RPMI8226 (cell line): Measurements from ENCODE around the gene MAPK8IP1.

ENCODE experiments used
- DNase-seq: peaks from one replicate; pipeline ENCODE4 v3.0.0-alpha.2; 2015

Gene MAPK8IP1

DNA sequence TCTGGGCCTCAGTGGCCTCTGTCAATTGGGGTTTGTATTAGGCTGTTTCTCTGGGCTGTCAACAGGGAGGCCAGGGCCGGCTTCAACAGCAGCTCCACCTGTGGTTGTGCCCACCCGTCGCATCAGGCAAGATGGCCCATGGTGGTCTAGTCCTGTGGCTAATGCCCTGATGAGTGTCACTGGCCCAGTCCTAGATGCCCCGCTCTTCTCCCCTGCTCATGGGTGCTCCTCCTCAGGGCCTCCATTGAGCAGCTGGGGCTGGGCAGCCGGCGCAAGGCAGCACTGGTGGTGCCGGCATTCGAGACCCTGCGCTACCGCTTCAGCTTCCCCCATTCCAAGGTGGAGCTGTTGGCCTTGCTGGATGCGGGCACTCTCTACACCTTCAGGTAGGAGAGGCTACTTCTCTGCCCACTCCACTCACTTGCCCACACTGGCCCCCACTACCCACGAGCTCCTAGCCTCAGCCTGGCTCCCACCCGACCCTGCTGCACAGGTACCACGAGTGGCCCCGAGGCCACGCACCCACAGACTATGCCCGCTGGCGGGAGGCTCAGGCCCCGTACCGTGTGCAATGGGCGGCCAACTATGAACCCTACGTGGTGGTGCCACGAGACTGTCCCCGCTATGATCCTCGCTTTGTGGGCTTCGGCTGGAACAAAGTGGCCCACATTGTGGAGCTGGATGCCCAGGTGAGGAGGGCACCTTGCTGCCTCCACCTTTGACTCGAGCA is 42.4 kb downstream of the MAPK8IP1 start:
- no peak for DNase-seq

- DNase-seq: no peak
Observed at GRCh38 chr11:45928535-45929215, 43.2 kb downstream of the MAPK8IP1 start.

- no peak for DNase-seq
Observed at GRCh38 chr11:45929486-45930030, 44.1 kb downstream of the MAPK8IP1 start.

- DNase-seq: peak; percentile 91
Observed at GRCh38 chr11:45930031-45930794, 44.8 kb downstream of the MAPK8IP1 start.

- no peak for DNase-seq
Observed at GRCh38 chr11:45930951-45931570, 45.6 kb downstream of the MAPK8IP1 start.

DNA sequence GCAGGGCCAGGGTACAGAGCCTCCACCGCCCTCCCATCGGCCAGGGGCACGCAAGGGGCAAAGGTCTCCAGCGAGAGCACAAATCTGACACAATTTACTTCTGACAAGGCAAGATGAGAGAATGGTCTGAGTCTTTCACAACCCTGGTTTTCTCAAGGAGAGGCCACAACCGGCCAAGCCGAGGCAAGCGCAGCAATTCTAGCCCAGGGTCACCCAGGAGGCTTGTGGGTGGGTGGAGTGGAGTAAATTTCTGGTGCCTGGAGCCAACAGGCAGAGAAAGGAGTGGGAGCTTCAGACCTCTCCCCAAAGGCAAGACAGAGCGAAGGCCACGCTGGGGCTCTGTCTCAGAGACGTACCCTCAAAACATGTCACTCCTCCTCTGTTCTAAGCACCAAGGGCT is 46.3 kb downstream of the MAPK8IP1 start:
- DNase-seq: no peak

- DNase-seq: no peak
Observed at GRCh38 chr11:45932217-45932616, 46.8 kb downstream of the MAPK8IP1 start.

GRCh38 chr11:45933131-45933831 is 47.8 kb downstream of the MAPK8IP1 start:
- no peak for DNase-seq

GRCh38 chr11:45933846-45934579 is 48.6 kb downstream of the MAPK8IP1 start:
- no peak for DNase-seq

DNA sequence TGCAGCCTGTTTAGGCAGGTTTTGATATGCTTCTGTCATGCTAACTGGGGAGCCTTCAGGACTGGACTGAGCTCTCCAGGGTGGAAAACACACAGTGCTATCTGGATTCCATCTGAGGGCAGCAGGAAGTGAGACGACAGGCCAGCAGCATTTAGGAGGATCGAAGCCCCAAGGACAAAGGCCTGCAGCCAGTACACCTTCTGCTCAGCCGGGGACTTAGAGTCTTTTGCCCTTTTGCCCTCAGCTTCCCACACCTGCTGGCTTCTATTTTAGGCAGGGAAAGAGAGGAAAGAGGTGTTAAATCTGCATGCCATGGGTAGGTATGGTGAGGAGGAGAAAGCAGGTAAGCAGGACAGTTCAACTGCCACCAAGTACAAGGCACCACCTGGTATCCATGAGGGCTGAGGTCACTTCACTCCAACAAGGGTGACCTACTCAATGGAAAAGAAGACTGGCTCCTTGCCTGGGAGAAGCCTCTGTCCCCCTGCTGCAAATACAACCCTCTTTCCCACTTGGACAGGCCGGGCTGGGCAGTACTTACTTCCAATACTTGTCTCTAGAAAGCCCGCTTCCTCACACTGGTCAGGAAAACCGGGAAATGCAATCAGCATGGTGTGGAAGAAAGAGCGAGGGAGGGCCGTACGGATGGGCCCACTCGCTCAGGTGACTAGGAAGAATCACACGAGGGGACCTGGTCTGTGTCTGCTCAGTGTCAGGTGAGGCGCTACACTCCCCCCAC is 49.3 kb downstream of the MAPK8IP1 start:
- no peak for DNase-seq

DNA sequence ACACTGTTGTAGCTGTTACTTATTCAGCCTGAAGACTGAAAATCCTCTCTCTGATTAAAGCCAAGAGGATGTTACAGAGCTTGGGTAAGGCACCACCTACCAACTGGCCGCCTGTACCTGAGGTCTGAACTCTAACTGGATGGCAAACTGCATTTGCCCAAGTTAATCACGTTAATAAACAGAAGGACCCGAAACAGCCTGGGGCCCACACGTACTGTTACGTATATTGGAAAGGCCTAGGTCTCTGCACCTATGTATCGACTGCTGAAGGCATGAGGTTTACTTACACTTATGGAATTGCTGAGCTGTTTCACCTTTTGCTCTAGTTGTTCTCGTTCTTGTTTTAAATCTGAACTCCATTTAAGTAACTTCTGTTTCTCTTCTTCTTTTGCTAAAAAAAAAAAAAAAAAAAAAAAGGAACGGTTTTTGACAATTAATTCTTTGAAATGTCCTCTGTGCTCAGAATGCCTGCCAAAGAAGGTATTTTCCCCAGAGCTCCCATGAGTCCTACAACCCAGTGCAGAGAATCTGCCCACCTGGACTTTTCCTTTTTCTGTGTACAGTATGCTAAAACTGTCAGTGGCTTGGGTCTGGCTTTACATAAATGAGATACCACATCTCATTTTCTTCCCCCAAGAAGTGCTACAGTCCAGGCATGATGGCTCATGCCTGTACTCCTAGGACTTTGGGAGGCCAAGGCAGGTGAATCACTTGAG is 50.1 kb downstream of the MAPK8IP1 start:
- no peak for DNase-seq

DNA sequence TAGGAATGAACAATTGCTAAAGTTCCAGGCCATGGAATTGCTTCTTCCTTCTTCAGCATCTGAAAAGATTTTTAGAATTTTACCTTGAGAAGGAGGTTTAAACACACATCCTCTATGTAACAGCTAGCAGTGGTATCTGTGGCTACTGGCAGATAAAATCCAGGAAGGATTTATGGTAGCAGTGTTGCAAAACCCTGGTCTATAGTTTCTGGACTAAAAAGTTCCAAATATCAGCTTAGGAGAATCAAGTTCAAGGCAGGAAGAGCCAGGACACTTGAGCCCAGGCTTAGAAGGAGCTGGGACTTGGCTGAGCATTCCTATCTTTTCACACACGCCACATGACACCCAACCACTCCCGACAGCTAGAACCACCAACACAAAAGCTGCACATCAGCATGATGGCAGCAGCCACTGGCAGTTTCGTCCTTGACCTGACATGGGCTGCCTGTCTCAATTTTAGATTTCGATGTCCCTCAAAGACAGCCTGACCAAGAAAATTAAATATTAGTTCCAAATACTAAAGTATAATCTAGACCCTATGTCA is 51.1 kb downstream of the MAPK8IP1 start:
- no peak for DNase-seq

GRCh38 chr11:45937916-45938315 is 52.5 kb downstream of the MAPK8IP1 start:
- DNase-seq: no peak

DNA sequence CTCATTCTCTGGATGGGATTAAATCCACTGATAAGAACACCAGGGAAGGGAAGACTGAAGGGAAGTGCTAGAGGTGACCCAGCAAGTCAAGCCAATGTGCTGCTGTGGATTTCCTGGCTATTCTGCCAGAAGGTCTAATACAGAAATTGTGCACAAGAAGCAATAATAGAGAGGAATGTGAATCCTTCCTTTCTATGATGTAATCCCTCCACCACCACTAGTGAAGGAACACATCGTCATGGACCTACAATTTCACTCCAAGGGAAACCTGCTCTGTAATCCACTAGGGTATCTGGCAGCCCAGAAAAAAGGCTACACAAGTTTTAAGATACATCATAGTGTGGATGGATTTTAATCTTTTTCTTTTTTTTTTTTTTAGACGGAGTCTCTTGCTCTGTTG is 54.4 kb downstream of the MAPK8IP1 start:
- DNase-seq: no peak

DNA sequence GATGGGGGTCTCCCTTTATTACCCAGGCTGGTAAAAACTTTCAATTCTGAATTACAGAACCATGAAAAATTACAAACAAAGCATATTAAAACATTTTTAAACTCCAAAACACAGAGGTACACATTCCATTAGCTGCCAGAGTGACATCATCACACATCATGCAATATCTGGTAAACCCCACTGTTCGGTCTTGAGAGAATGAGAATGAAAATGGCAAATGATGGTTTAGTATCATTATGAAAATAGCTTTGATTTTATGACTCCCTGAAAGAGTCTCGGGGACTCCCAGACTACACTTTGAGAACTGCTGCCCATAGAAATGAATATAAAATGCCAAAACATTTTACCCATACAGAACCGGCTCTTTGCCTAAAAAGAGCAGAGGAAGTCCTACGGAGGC is 55.8 kb downstream of the MAPK8IP1 start:
- DNase-seq: no peak

- DNase-seq: no peak
Observed at GRCh38 chr11:45942381-45942780, 56.9 kb downstream of the MAPK8IP1 start.

DNA sequence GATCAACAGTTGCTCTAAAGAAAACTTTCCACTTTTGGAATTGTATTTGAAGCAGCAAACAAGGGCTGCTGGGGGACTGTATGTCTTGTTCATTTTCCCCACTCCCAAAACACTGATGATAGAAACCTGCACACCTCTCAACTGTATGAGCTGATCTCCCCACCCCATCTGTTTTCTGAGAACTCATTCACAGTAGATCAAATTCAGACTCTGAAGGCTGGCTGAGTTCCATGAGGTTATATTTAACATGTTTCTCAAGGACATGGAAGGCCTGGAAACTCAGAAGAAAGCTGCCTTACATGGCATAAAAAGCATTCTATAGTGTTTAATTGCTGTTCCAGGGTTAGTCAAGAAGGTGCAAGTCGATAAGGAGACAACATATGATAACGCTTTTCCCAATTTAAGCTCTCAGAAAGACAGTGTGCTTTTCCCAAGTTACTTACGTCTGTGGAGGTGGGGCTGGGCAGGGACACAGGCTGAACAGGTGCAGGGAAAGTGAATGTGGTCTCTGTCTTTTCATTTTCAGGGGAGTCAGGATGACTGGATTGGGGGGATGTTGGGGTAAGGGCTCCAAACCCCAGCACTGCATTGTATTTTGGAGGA is 60.0 kb downstream of the MAPK8IP1 start:
- no peak for DNase-seq

DNA sequence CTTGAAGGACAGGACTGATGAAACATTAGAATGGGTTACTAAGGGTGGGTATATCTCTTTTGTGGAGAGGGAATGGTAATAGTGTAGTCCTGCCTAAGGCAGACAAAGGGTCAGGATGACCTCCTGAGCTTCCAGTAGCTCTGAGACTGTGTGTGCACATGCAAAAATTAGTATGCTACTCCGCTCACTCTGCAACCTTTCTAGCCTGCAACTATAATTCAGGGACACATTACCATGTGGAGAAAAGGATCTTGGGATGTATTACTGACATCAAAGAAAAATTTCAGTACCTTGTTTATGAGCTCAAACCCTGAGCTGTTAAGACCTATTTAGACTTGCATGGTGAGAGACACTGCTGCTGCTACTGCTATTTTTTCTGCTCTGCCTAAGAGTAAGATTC is 62.4 kb downstream of the MAPK8IP1 start:
- DNase-seq: no peak

DNA sequence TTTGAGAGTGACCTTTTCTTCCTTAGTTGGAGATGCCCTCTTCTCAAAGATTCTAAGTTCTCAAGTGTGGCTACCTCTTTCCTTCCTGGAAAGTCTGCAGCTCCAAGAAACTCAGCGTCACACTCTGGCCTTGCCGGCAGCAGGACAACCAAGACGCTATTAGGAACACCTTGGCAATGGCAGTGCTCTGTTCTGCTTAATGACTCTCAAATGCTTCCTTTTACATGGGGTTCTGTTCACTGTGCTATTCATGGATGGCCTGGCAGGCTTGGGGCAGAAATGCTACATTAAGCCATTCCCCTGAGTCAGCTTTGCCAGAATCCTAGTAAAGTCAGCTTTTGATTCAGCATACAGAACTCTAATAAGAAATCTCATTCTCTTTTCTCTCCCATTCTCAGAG is 62.9 kb downstream of the MAPK8IP1 start:
- no peak for DNase-seq

- DNase-seq: no peak
Observed at GRCh38 chr11:45949992-45950407, 64.5 kb downstream of the MAPK8IP1 start.
